K562 (cell line): ENCODE data around the gene ZNF609. TPM values are rescaled to one million over a fixed set of nuclear protein-coding genes. Genes with fewer than 3 reads are reported as not detected.

Experiments
- ATAC-seq: fragments of 200-7000 bp; cut with Tn5 transposase; 3 replicates; pipeline ENCODE4 v1.9.1; 2020; ENCODE audit warnings: moderate library complexity
- BruUV-seq: library from RNA; stranded (reverse); fragments of 400-500 nt; replicated peaks from 2 replicates; lab custom pipeline; 2021; lab: Mats Ljungman, UMichigan
- CTCF ChIA-PET: fragments of 300-600 bp; formaldehyde crosslinking; extraction: SDS; loops from one replicate; lab custom pipeline; 2021; ENCODE audit warnings: low intra/inter-chr PET ratio; lab: Yijun Ruan, JAX
- POLR2A ChIA-PET: fragments of 300-600, 350-650 bp; sonication (Branson Sonifier 250); formaldehyde crosslinking; extraction: SDS; loops from one replicate; lab custom pipeline; 2021; ENCODE audit warnings: antibody characterized with exemption, inconsistent platforms; lab: Yijun Ruan, JAX
- DNase-seq, 4 experiments: peaks; one replicate each; pipeline versions ENCODE4 v3.0.0 to v3.0.0-alpha.2; 2011 to 2018; ENCODE audit warnings: low spot score in 3 of 4, mixed read lengths in 3 of 4; ENCODE audit errors: extremely low read depth in 1 of 4
- FAIRE-seq: peaks from 2 replicates; lab custom pipeline; 2011; peaks lifted over from hg19 to GRCh38; lab: Jason Lieb, UNC
- H2AFZ ChIP-seq: 2 replicates; pipeline ENCODE4 v1.6.0; 2011; ENCODE audit warnings: low read depth, low read length, control low read depth, inconsistent platforms
- H3K27ac ChIP-seq: fragments of 200-600 bp; 3 replicates; pipeline ENCODE4 v1.8.0; 2011; ENCODE audit warnings: low read depth, mild to moderate bottlenecking, control low read depth, inconsistent platforms, low read length, moderate library complexity, mixed read lengths; ENCODE audit errors: extremely low read depth
- H3K27me3 ChIP-seq, 2 experiments: fragments of 300-600 bp in 1 of 2; 2 replicates in 1 of 2; 3 replicates in 1 of 2; pipeline versions ENCODE4 v1.6.0 to v1.8.0; 2011; ENCODE audit warnings: inconsistent platforms in 2 of 2, low read length in 2 of 2, mild to moderate bottlenecking in 1 of 2, mixed read lengths in 1 of 2, moderate library complexity in 1 of 2; ENCODE audit not compliant: control insufficient read depth in 2 of 2, insufficient read depth in 2 of 2
- H3K36me3 ChIP-seq: fragments of 300-600 bp; 3 replicates; pipeline ENCODE4 v1.8.0; 2011; ENCODE audit warnings: mild to moderate bottlenecking, low read length, inconsistent platforms; ENCODE audit not compliant: control insufficient read depth, insufficient read depth
- H3K4me1 ChIP-seq, 2 experiments: fragments of 200-600 bp in 1 of 2; replicated peaks in 1 of 2; 2 replicates in 1 of 2; 3 replicates in 1 of 2; pipeline versions ENCODE4 v1.5.1 to v1.8.0; 2011; ENCODE audit warnings: inconsistent platforms in 2 of 2, low read length in 2 of 2, mild to moderate bottlenecking in 1 of 2, mixed read lengths in 1 of 2, moderate library complexity in 1 of 2; ENCODE audit not compliant: control insufficient read depth in 2 of 2, insufficient read depth in 2 of 2
- H3K4me2 ChIP-seq: 2 replicates; pipeline ENCODE4 v1.6.1; 2011; ENCODE audit warnings: low read length, control low read depth, inconsistent platforms, mixed read lengths; ENCODE audit not compliant: insufficient read depth
- H3K4me3 ChIP-seq: fragments of 200-600 bp; sonication (generic), shearing (Covaris generic); 2 replicates; pipeline ENCODE4 v1.5.1; 2016; ENCODE audit warnings: control low read depth, inconsistent platforms
- H3K79me2 ChIP-seq: fragments of 200-600 bp; 3 replicates; pipeline ENCODE4 v1.8.0; 2011; ENCODE audit warnings: low read length, inconsistent platforms; ENCODE audit not compliant: control insufficient read depth, insufficient read depth
- H3K9ac ChIP-seq, 2 experiments: 2 replicates each; pipeline versions ENCODE4 v1.6.0 to v1.6.1; 2011; ENCODE audit warnings: low read depth in 2 of 2, low read length in 2 of 2, control low read depth in 1 of 2, inconsistent platforms in 1 of 2, mild to moderate bottlenecking in 1 of 2, mixed read lengths in 1 of 2; ENCODE audit not compliant: insufficient read depth in 1 of 2
- H3K9me1 ChIP-seq: one replicate; pipeline ENCODE4 v1.6.0; 2011; ENCODE audit warnings: inconsistent platforms, mild to moderate bottlenecking, low read length, moderate library complexity; ENCODE audit not compliant: control insufficient read depth, insufficient read depth
- H3K9me3 ChIP-seq: replicated peaks from 2 replicates; pipeline ENCODE4 v1.5.1; 2011; ENCODE audit warnings: low read depth, low read length, inconsistent platforms; ENCODE audit not compliant: control insufficient read depth, insufficient read depth
- H4K20me1 ChIP-seq: replicated peaks from 2 replicates; pipeline ENCODE4 v1.6.1; 2011; ENCODE audit warnings: low read length, inconsistent platforms, mixed read lengths; ENCODE audit not compliant: control insufficient read depth, insufficient read depth
- BHLHE40 ChIP-seq: IDR thresholded peaks from 2 replicates; pipeline ENCODE4 v1.6.1; 2011; ENCODE audit warnings: low read length, improper control_type of control experiment
- ERF ChIP-seq: fragments of 450-650 bp; formaldehyde crosslinking; IDR thresholded peaks from 2 replicates; pipeline ENCODE4 v1.4.0; 2020; ENCODE audit warnings: mild to moderate bottlenecking, mixed read lengths
- HSF4 ChIP-seq: fragments of 250-450 bp; sonication (Bioruptor Pico); IDR thresholded peaks from 2 replicates; pipeline ENCODE4 v2.1.2; 2022; ENCODE audit warnings: mild to moderate bottlenecking, moderate library complexity, borderline replicate concordance
- MAZ ChIP-seq, 2 experiments: fragments of 450-650 bp in 1 of 2; sonication (generic) in 1 of 2; formaldehyde crosslinking; IDR thresholded peaks in 1 of 2; conservative IDR thresholded peaks in 1 of 2; 2 replicates each; pipeline versions ENCODE4 v1.4.0 to v1.5.0; 2020; ENCODE audit warnings: mild to moderate bottlenecking in 1 of 2, missing genetic modification reagents in 1 of 2
- NFIX ChIP-seq: fragments of 250-450 bp; sonication (Bioruptor Pico); IDR thresholded peaks from 2 replicates; pipeline ENCODE4 v1.4.0; 2020; ENCODE audit warnings: low read depth, mild to moderate bottlenecking, moderate library complexity
- NFYB ChIP-seq: IDR thresholded peaks from 2 replicates; pipeline ENCODE4 v1.6.1; 2011; ENCODE audit warnings: mild to moderate bottlenecking, moderate library complexity; ENCODE audit not compliant: insufficient read length; ENCODE audit errors: extremely low read depth
- SPI1 ChIP-seq: IDR thresholded peaks from 2 replicates; pipeline ENCODE4 v1.6.1; 2011; ENCODE audit warnings: low read depth, low read length, control low read depth, borderline replicate concordance
- ZFP1 ChIP-seq: fragments of 450-650 bp; formaldehyde crosslinking; IDR thresholded peaks from 2 replicates; pipeline ENCODE4 v1.4.0; 2020; ENCODE audit warnings: mild to moderate bottlenecking, mixed read lengths
- ZNF408 ChIP-seq: fragments of 250-450 bp; sonication (Bioruptor Pico); IDR thresholded peaks from 2 replicates; pipeline ENCODE4 v1.4.0; 2020; ENCODE audit warnings: low read depth, mild to moderate bottlenecking, moderate library complexity
- WGBS: fragments of 100-300 bp; shearing (Covaris generic); methylation state at CpG from one replicate; pipeline ENCODE4 v1.1.6; 2016; ENCODE audit warnings: low coverage, mixed read lengths; ENCODE audit not compliant: insufficient coverage; ENCODE audit errors: missing lambda C conversion rate; 5-methylcytosine and 5-hydroxymethylcytosine counted together
- in situ Hi-C: fragments of 300-500 bp; cut with MboI; formaldehyde crosslinking; loops from 4 replicates; pipeline ENCODE4 v1.15.0; 2018; ENCODE audit warnings: inconsistent platforms, mixed read lengths
- intact Hi-C: fragments of 100-400 bp; cut with micrococcal nuclease; formaldehyde crosslinking; loops from 2 replicates; pipeline ENCODE4 v1.14.2; 2022
- polyA plus RNA-seq, 8 experiments: library from polyadenylated mRNA; depleted of rRNA in 4 of 8; stranded (reverse) in 5 of 8; unstranded in 3 of 8; fragments of >200 nt; fragmentation: Nextera tagmentation in 2 of 8; fragmentation: Illumina TruSeq in 1 of 8; extraction: Ambion mirVana in 2 of 8; extraction: Trizol in 1 of 8; gene quantifications; 2 replicates each; pipeline versions ENCODE4 v1.2.1 to v1.2.3, GENCODE V29; 2011 to 2014; ENCODE audit warnings: inconsistent platforms in 1 of 8, missing spikeins in 1 of 8
- total RNA-seq, 7 experiments: library from RNA; depleted of rRNA in 6 of 7; stranded (reverse); fragments of >200 nt in 6 of 7; fragmentation: Illumina TruSeq in 2 of 7; extraction: Trizol in 2 of 7; gene quantifications; 2 replicates each; pipeline versions ENCODE4 v1.2.1 to v1.2.3, GENCODE V29; 2011 to 2021; ENCODE audit warnings: low replicate concordance in 1 of 7
- TF ChIP-seq, protein P1 (sequence below), 2 experiments: fragments of 450-650 bp in 1 of 2; sonication (generic) in 1 of 2; formaldehyde crosslinking in 1 of 2; IDR thresholded peaks; 2 replicates each; pipeline versions ENCODE4 v1.7.1 to v1.9.0; 2016 to 2022; ENCODE audit warnings: inconsistent platforms in 1 of 2, mild to moderate bottlenecking in 1 of 2, missing genetic modification reagents in 1 of 2
- TF ChIP-seq, protein P2 (sequence below): sonication (generic); formaldehyde crosslinking; IDR thresholded peaks from 2 replicates; pipeline ENCODE4 v1.9.0; 2022; ENCODE audit warnings: mild to moderate bottlenecking, missing genetic modification reagents

Gene ZNF609
- total and polyA plus RNA-seq, 9 of the 15 experiments (the other 6 are each of a cell fraction or from before 2014, with no cell fraction given): 3.0 to 38.7 (median 17.8) TPM

DNA sequence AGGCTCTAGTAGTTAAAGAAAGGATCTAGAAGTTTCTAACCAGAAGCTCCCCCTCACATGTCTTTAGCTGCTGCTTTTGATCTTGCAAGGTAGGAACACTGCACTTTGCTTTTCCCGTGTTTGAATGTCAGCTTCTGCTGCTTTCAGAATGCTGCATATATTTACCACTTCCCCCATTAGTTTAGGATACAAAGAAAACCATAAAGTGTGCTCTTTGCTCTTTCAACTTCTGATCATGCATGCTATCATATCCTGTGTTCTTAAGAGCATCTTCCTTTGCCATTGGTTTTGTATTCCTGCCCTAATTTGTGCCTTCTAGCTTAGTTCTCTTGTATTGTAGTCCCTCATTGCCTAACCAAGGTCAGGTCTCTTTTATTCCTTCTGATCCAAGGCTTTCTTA is 43.3 kb downstream of the ZNF609 start:
- no peak for DNase-seq
- ChIA-PET CTCF (no interaction called here), POLR2A (interaction anchor here (1.5 to 1.6 kb wide), 3 partner anchors 9 to 25 kb away, joined by 4 to 10 read pairs (median 5); no protein-coding TSS in a partner anchor)
- no peak for FAIRE-seq
- H3K36me3 ChIP-seq: peaks cover 70% of the 10 kb centered on the region
- no peak overlapping the region for H3K4me3 ChIP-seq
- H3K27me3 ChIP-seq: no peaks in the 10 kb centered on the region
- peaks cover 31% of the 10 kb centered on the region for H4K20me1 ChIP-seq
- 38% methylated on average over 1 of the region's 1 CpG for WGBS
- no peaks in the 10 kb centered on the region for H3K9me3 ChIP-seq
- no peak overlapping the region for H2AFZ ChIP-seq
- intact Hi-C loops (no loop called here), in situ Hi-C loops (no loop called here)
- peaks cover 86% of the 10 kb centered on the region for H3K79me2 ChIP-seq
- BruUV-seq: no TSS peak
- ATAC-seq: no peak
- peaks cover 6 to 24% of the 10 kb centered on the region in 2 experiments; a peak in 3 of 5 replicates for H3K4me1 ChIP-seq
- no peak overlapping the region for H3K27ac ChIP-seq
- H3K9me1 ChIP-seq: peaks cover 3% of the 10 kb centered on the region
- no peak overlapping the region for H3K4me2 ChIP-seq
- H3K9ac ChIP-seq: no peak overlapping the region
- TF ChIP-seq, protein P1, sequence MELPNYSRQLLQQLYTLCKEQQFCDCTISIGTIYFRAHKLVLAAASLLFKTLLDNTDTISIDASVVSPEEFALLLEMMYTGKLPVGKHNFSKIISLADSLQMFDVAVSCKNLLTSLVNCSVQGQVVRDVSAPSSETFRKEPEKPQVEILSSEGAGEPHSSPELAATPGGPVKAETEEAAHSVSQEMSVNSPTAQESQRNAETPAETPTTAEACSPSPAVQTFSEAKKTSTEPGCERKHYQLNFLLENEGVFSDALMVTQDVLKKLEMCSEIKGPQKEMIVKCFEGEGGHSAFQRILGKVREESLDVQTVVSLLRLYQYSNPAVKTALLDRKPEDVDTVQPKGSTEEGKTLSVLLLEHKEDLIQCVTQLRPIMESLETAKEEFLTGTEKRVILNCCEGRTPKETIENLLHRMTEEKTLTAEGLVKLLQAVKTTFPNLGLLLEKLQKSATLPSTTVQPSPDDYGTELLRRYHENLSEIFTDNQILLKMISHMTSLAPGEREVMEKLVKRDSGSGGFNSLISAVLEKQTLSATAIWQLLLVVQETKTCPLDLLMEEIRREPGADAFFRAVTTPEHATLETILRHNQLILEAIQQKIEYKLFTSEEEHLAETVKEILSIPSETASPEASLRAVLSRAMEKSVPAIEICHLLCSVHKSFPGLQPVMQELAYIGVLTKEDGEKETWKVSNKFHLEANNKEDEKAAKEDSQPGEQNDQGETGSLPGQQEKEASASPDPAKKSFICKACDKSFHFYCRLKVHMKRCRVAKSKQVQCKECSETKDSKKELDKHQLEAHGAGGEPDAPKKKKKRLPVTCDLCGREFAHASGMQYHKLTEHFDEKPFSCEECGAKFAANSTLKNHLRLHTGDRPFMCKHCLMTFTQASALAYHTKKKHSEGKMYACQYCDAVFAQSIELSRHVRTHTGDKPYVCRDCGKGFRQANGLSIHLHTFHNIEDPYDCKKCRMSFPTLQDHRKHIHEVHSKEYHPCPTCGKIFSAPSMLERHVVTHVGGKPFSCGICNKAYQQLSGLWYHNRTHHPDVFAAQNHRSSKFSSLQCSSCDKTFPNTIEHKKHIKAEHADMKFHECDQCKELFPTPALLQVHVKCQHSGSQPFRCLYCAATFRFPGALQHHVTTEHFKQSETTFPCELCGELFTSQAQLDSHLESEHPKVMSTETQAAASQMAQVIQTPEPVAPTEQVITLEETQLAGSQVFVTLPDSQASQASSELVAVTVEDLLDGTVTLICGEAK (IDR thresholded peaks at IDR 0.05): no peak
- TF ChIP-seq, protein P1 (CRISPR knock-in tag; IDR thresholded peaks at IDR 0.05): no peak
- TF ChIP-seq, protein P2, sequence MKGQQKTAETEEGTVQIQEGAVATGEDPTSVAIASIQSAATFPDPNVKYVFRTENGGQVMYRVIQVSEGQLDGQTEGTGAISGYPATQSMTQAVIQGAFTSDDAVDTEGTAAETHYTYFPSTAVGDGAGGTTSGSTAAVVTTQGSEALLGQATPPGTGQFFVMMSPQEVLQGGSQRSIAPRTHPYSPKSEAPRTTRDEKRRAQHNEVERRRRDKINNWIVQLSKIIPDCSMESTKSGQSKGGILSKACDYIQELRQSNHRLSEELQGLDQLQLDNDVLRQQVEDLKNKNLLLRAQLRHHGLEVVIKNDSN (CRISPR knock-in tag): no peak
- TF ChIP-seq NFYB (no peak), BHLHE40 (no peak), NFIX (CRISPR knock-in tag) (no peak), ERF (no peak), ZFP1 (no peak), ZNF408 (no peak), MAZ (CRISPR knock-in tag; conservative IDR thresholded peaks at IDR 0.05 in 1 of 2, IDR thresholded peaks at IDR 0.05 in 1 of 2) (no peak), SPI1 (no peak), HSF4 (CRISPR knock-in tag) (no peak)
